Kidney epithelial cell (primary cell): ENCODE data around the gene COL26A1. TPM values are rescaled to one million over a fixed set of nuclear protein-coding genes. Genes with fewer than 3 reads are reported as not detected.

Experiments
- DNase-seq: peaks from one replicate; pipeline ENCODE4 v3.0.0-alpha.2; 2010; ENCODE audit warnings: low read depth
- H3K27me3 ChIP-seq: 2 replicates; pipeline ENCODE4 v1.6.0; 2011; ENCODE audit warnings: low read length; ENCODE audit not compliant: control insufficient read depth, insufficient read depth
- H3K36me3 ChIP-seq: 2 replicates; pipeline ENCODE4 v1.5.1; 2011; ENCODE audit warnings: low read length; ENCODE audit not compliant: control insufficient read depth, insufficient read depth
- H3K4me3 ChIP-seq: 2 replicates; pipeline ENCODE4 v1.5.1; 2011; ENCODE audit warnings: low read depth, mild to moderate bottlenecking, control low read depth, low read length
- CTCF ChIP-seq: IDR thresholded peaks from 2 replicates; pipeline ENCODE4 v1.5.1; 2011; ENCODE audit warnings: mild to moderate bottlenecking, moderate library complexity, low read length, control low read depth, inconsistent platforms; ENCODE audit not compliant: insufficient read depth, poor library complexity, severe bottlenecking
- total RNA-seq: library from RNA; depleted of rRNA; stranded (reverse); fragments of >200 nt; gene quantifications from 2 replicates; pipeline ENCODE4 v1.2.3, GENCODE V29; 2015

The COL26A1 gene
- total RNA-seq, 1 donor from 2014 or later: 0.42 TPM

- no peak for TF ChIP-seq CTCF
- no peak for DNase-seq
- Histone ChIP-seq H3K4me3 (no peak overlapping the region), H3K27me3 (peaks cover 19% of the 10 kb centered on the region), H3K36me3 (no peaks in the 10 kb centered on the region)
Measured at GRCh38 chr7:101518336-101518735, 155.7 kb downstream of the COL26A1 start.

GRCh38 chr7:101519324-101520023, 156.8 kb downstream of the COL26A1 start:
- H3K36me3 ChIP-seq: no peaks in the 10 kb centered on the region
- no peak for DNase-seq

GRCh38 chr7:101521430-101521925, 158.8 kb downstream of the COL26A1 start:
- TF ChIP-seq CTCF: no peak
- Histone ChIP-seq H3K4me3 (no peak overlapping the region), H3K36me3 (no peaks in the 10 kb centered on the region), H3K27me3 (peaks cover 10% of the 10 kb centered on the region)
- no peak for DNase-seq

More at GRCh38 chr7:101519324-101520023, 156.8 kb downstream of the COL26A1 start:
- no peak for TF ChIP-seq CTCF
- Histone ChIP-seq H3K4me3 (no peak overlapping the region), H3K27me3 (peaks cover 17% of the 10 kb centered on the region)

- DNase-seq: no peak
- H3K4me3 ChIP-seq: no peak overlapping the region
- H3K36me3 ChIP-seq: no peaks in the 10 kb centered on the region
- no peak for TF ChIP-seq CTCF
- peaks cover 8% of the 10 kb centered on the region for H3K27me3 ChIP-seq
Measured at GRCh38 chr7:101522021-101522420, 159.3 kb downstream of the COL26A1 start.

GRCh38 chr7:101527844-101528667, 165.4 kb downstream of the COL26A1 start:
- no peaks in the 10 kb centered on the region for H3K27me3 ChIP-seq
- H3K36me3 ChIP-seq: no peaks in the 10 kb centered on the region
- no peak for TF ChIP-seq CTCF
- H3K4me3 ChIP-seq: no peak overlapping the region
- DNase-seq: no peak
